GM23338 (cell line): ENCODE results near the gene PALLD. TPM values are rescaled to one million over a fixed set of nuclear protein-coding genes. Genes with fewer than 3 reads are reported as not detected.

Source experiments
- ATAC-seq: fragments of 200-7000 bp; cut with Tn5 transposase; 3 replicates; pipeline ENCODE4 v1.9.1; 2020
- DNase-seq: peaks from one replicate; pipeline ENCODE4 v3.0.0-alpha.2; 2015; ENCODE audit warnings: low spot score
- H2AFZ ChIP-seq: fragments of 200-600 bp; sonication (generic); 2 replicates; pipeline ENCODE4 v1.8.0; 2016; ENCODE audit warnings: antibody characterized with exemption, mild to moderate bottlenecking, moderate library complexity
- H3F3A ChIP-seq: fragments of 200-600 bp; sonication (generic); replicated peaks from 2 replicates; pipeline ENCODE4 v1.8.0; 2017; ENCODE audit warnings: antibody characterized with exemption, mixed run types, low read depth
- H3K27ac ChIP-seq: fragments of 200-600 bp; sonication (generic); 2 replicates; pipeline ENCODE4 v1.6.1; 2016; ENCODE audit warnings: low read depth
- H3K27me3 ChIP-seq: fragments of 200-600 bp; sonication (generic); 2 replicates; pipeline ENCODE4 v1.8.0; 2016; ENCODE audit warnings: mild to moderate bottlenecking, mixed run types, moderate library complexity; ENCODE audit not compliant: insufficient read depth
- H3K36me3 ChIP-seq: fragments of 200-600 bp; sonication (generic); 2 replicates; pipeline ENCODE4 v1.8.0; 2016; ENCODE audit warnings: mild to moderate bottlenecking; ENCODE audit not compliant: insufficient read depth
- H3K4me1 ChIP-seq: fragments of 200-600 bp; sonication (generic); 2 replicates; pipeline ENCODE4 v1.8.0; 2016; ENCODE audit warnings: mild to moderate bottlenecking, moderate library complexity; ENCODE audit not compliant: insufficient read depth
- H3K4me2 ChIP-seq: fragments of 200-600 bp; sonication (generic); 2 replicates; pipeline ENCODE4 v1.7.1; 2017; ENCODE audit warnings: mixed run types
- H3K4me3 ChIP-seq: fragments of 200-600 bp; sonication (generic); 2 replicates; pipeline ENCODE4 v1.6.1; 2016; ENCODE audit warnings: mixed run types
- H3K79me2 ChIP-seq: fragments of 200-600 bp; sonication (generic); replicated peaks from 2 replicates; pipeline ENCODE4 v1.8.0; 2017; ENCODE audit warnings: mild to moderate bottlenecking; ENCODE audit not compliant: insufficient read depth
- H3K9me2 ChIP-seq: fragments of 200-600 bp; sonication (generic); 2 replicates; pipeline ENCODE4 v1.8.0; 2017; ENCODE audit not compliant: insufficient read depth
- H4K20me1 ChIP-seq: fragments of 200-600 bp; sonication (generic); replicated peaks from 2 replicates; pipeline ENCODE4 v1.8.0; 2017; ENCODE audit warnings: mild to moderate bottlenecking; ENCODE audit not compliant: insufficient read depth
- H3K27ac Mint-ChIP-seq: 2 replicates; pipeline ENCODE4 v1.8.0; 2020; ENCODE audit warnings: inconsistent platforms, mild to moderate bottlenecking, moderate library complexity, mixed read lengths
- H3K27me3 Mint-ChIP-seq: 3 replicates; pipeline ENCODE4 v1.8.0; 2022; ENCODE audit warnings: low read depth, mild to moderate bottlenecking, moderate library complexity, mixed read lengths, inconsistent platforms; ENCODE audit not compliant: insufficient read depth, poor library complexity
- H3K36me3 Mint-ChIP-seq: 3 replicates; pipeline ENCODE4 v1.8.0; 2021; ENCODE audit warnings: low read depth, mild to moderate bottlenecking, inconsistent platforms, moderate library complexity, mixed read lengths
- H3K4me1 Mint-ChIP-seq: 3 replicates; pipeline ENCODE4 v1.8.0; 2020; ENCODE audit warnings: mild to moderate bottlenecking, inconsistent platforms, mixed read lengths
- H3K4me3 Mint-ChIP-seq: 3 replicates; pipeline ENCODE4 v1.8.0; 2021; ENCODE audit warnings: moderate library complexity, mild to moderate bottlenecking, inconsistent platforms, mixed read lengths
- H3K9me3 Mint-ChIP-seq: 3 replicates; pipeline ENCODE4 v1.8.0; 2020; ENCODE audit warnings: moderate library complexity, mild to moderate bottlenecking, inconsistent platforms, mixed read lengths
- CREB1 ChIP-seq: fragments of 250-450 bp; sonication (Bioruptor Pico); IDR thresholded peaks from 2 replicates; pipeline ENCODE4 v1.5.0; 2020; ENCODE audit warnings: low read depth, mild to moderate bottlenecking, moderate library complexity
- EZH2 ChIP-seq: fragments of 200-600 bp; sonication (generic); IDR thresholded peaks from one replicate; pipeline ENCODE4 v1.8.0; 2017; ENCODE audit warnings: antibody characterized with exemption, mild to moderate bottlenecking, low read depth; ENCODE audit not compliant: unreplicated experiment
- EZH2phosphoT487 ChIP-seq: fragments of 200-600 bp; sonication (generic); IDR thresholded peaks from one replicate; pipeline ENCODE4 v1.8.1; 2018; ENCODE audit warnings: antibody characterized with exemption; ENCODE audit not compliant: unreplicated experiment
- JUNB ChIP-seq: IDR thresholded peaks from one replicate; pipeline ENCODE4 v1.6.1; 2016; ENCODE audit warnings: antibody characterized with exemption; ENCODE audit not compliant: unreplicated experiment
- NANOG ChIP-seq: IDR thresholded peaks from 2 replicates; pipeline ENCODE4 v1.6.1; 2016; ENCODE audit warnings: antibody characterized with exemption, borderline replicate concordance
- POLR2AphosphoS5 ChIP-seq: IDR thresholded peaks from 2 replicates; pipeline ENCODE4 v1.6.1; 2016; ENCODE audit warnings: antibody characterized with exemption, low read depth
- REST ChIP-seq: IDR thresholded peaks from one replicate; pipeline ENCODE4 v1.6.1; 2018; ENCODE audit warnings: antibody characterized with exemption; ENCODE audit not compliant: unreplicated experiment
- STAT1 ChIP-seq: IDR thresholded peaks from one replicate; pipeline ENCODE4 v1.6.1; 2016; ENCODE audit warnings: antibody characterized with exemption; ENCODE audit not compliant: unreplicated experiment
- ZNF114 ChIP-seq: fragments of 250-450 bp; sonication (Bioruptor Pico); IDR thresholded peaks from 2 replicates; pipeline ENCODE4 v1.5.0; 2020; ENCODE audit warnings: mild to moderate bottlenecking, moderate library complexity
- ZNF462 ChIP-seq: fragments of 250-450 bp; sonication (Bioruptor Pico); IDR thresholded peaks from 2 replicates; pipeline ENCODE4 v1.5.0; 2020; ENCODE audit warnings: mild to moderate bottlenecking, moderate library complexity
- polyA plus RNA-seq: library from polyadenylated mRNA; unstranded; fragments of >200 nt; fragmentation: Nextera tagmentation; extraction: Ambion mirVana; gene quantifications from 2 replicates; pipeline ENCODE4 v1.2.1, GENCODE V29; 2016
- total RNA-seq: library from RNA; depleted of rRNA; stranded (reverse); fragments of >200 nt; shearing (Covaris generic); gene quantifications from 2 replicates; pipeline ENCODE4 v1.2.3, GENCODE V29; 2014
- TF ChIP-seq, protein P1 (sequence below), 2 experiments: fragments of 200-600 bp in 1 of 2; sonication (generic) in 1 of 2; conservative IDR thresholded peaks; 2 replicates each; pipeline versions ENCODE4 v1.5.1 to v1.6.1; 2016 to 2017; ENCODE audit warnings: antibody characterized with exemption in 2 of 2, low read depth in 2 of 2, mild to moderate bottlenecking in 2 of 2, moderate library complexity in 1 of 2

The PALLD gene
- total and polyA plus RNA-seq, 2 experiments from 2014 or later, result 13.1 to 30.2 TPM

DNA sequence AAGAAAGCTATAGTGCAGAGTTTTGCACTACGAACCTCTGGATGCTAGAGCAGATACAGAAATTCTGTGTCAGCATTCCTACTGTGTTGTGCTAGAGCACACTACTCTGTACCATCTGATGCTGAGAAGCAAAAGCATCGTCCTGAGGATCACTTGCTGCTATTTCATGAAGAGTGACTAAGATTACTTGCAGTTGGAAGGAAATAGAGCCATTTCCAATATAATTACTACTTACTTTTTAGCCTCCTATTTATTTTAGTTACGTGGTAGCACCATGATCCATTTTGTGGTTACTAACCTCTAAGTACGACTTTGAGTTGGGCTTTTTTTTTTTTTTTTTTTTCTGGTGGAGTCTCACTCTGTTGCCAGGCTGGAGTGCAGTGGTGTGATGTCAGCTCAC is 226.7 kb downstream of the PALLD start:
- H3K4me3 Mint-ChIP-seq, result no peak overlapping the region
- H3K27me3 Mint-ChIP-seq, result no peaks in the 10 kb centered on the region
- H3F3A ChIP-seq, result no peaks in the 10 kb centered on the region
- H3K79me2 ChIP-seq, result no peaks in the 10 kb centered on the region
- no peak overlapping the region for H3K27ac Mint-ChIP-seq
- ATAC-seq, result no peak
- no peak for DNase-seq
- H3K4me3 ChIP-seq, result no peak overlapping the region
- H3K9me3 Mint-ChIP-seq, result peaks cover 13% of the 10 kb centered on the region; the same call in 1 of the 3 replicates
- peaks cover 8% of the 10 kb centered on the region; the same call in 2 of the 3 replicates for H3K4me1 Mint-ChIP-seq
- H3K27ac ChIP-seq, result no peak overlapping the region
- H3K27me3 ChIP-seq, result no peaks in the 10 kb centered on the region
- H3K36me3 Mint-ChIP-seq, result peaks cover 2% of the 10 kb centered on the region; the same call in 1 of the 3 replicates
- peaks cover 4% of the 10 kb centered on the region; the same call in 1 of the 2 replicates for H3K9me2 ChIP-seq
- H3K36me3 ChIP-seq, result no peaks in the 10 kb centered on the region
- TF ChIP-seq POLR2AphosphoS5, result no peak
- TF ChIP-seq JUNB, result no peak
- no peak for TF ChIP-seq ZNF462 (CRISPR knock-in tag)
- TF ChIP-seq EZH2phosphoT487, result no peak
- H3K4me1 ChIP-seq, result 0 out of 2 replicates have a peak, but pooled peaks cover 3% of the 10 kb centered on the region
- no peak overlapping the region for H2AFZ ChIP-seq
- no peaks in the 10 kb centered on the region for H4K20me1 ChIP-seq
- no peak overlapping the region for H3K4me2 ChIP-seq

- Histone ChIP-seq H3K4me3 (no peak overlapping the region), H3K79me2 (no peaks in the 10 kb centered on the region), H3K4me1 (0 out of 2 replicates have a peak, but pooled peaks cover 3% of the 10 kb centered on the region), H3K4me2 (no peak overlapping the region), H3K36me3 (no peaks in the 10 kb centered on the region), H3K27ac (no peak overlapping the region), H3F3A (no peaks in the 10 kb centered on the region), H3K27me3 (no peaks in the 10 kb centered on the region), H3K9me2 (peaks cover 4% of the 10 kb centered on the region; the same call in 1 of the 2 replicates), H2AFZ (no peak overlapping the region), H4K20me1 (no peaks in the 10 kb centered on the region)
- Mint-ChIP-seq H3K4me1 (peaks cover 8% of the 10 kb centered on the region; the same call in 2 of the 3 replicates), H3K4me3 (no peak overlapping the region), H3K27ac (no peak overlapping the region), H3K36me3 (peaks cover 5% of the 10 kb centered on the region; the same call in 2 of the 3 replicates), H3K9me3 (peaks cover 16% of the 10 kb centered on the region; the same call in 1 of the 3 replicates), H3K27me3 (no peaks in the 10 kb centered on the region)
- no peak for ATAC-seq
- no peak for DNase-seq
- no peak for TF ChIP-seq ZNF114 (CRISPR knock-in tag)
- no peak for TF ChIP-seq POLR2AphosphoS5
- TF ChIP-seq STAT1, result no peak
- no peak for TF ChIP-seq NANOG
- TF ChIP-seq REST, result no peak
- no peak for TF ChIP-seq EZH2
- TF ChIP-seq, protein P1, sequence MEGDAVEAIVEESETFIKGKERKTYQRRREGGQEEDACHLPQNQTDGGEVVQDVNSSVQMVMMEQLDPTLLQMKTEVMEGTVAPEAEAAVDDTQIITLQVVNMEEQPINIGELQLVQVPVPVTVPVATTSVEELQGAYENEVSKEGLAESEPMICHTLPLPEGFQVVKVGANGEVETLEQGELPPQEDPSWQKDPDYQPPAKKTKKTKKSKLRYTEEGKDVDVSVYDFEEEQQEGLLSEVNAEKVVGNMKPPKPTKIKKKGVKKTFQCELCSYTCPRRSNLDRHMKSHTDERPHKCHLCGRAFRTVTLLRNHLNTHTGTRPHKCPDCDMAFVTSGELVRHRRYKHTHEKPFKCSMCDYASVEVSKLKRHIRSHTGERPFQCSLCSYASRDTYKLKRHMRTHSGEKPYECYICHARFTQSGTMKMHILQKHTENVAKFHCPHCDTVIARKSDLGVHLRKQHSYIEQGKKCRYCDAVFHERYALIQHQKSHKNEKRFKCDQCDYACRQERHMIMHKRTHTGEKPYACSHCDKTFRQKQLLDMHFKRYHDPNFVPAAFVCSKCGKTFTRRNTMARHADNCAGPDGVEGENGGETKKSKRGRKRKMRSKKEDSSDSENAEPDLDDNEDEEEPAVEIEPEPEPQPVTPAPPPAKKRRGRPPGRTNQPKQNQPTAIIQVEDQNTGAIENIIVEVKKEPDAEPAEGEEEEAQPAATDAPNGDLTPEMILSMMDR (conservative IDR thresholded peaks at IDR 0.05; ENCODE audit: low read depth in 2 of 2), result no peak
- TF ChIP-seq EZH2phosphoT487, result no peak
- TF ChIP-seq CREB1 (CRISPR knock-in tag), result no peak
Observed at GRCh38 chr4:168724243-168724642, 227.4 kb downstream of the PALLD start.
